Measurements from ENCODE around the gene PNMA6F. TPM values are rescaled to one million over a fixed set of nuclear protein-coding genes. Genes with fewer than 3 reads are reported as not detected.
"Not testable (repeated sequence)": the region's sequence is repeated elsewhere in the genome, so short reads cannot be mapped to it uniquely, and the experiment has no call there.

PNMA6F gene
- total RNA-seq, 2 experiments from 2014 or later: not detected

- intact Hi-C loops (cut with DNase I, micrococcal nuclease); H3K9me3 Mint-ChIP-seq (ENCODE audit: low read depth); H3K27me3 Mint-ChIP-seq; ATAC-seq; DNase-seq; POLR2A ChIA-PET; H3K36me3 Mint-ChIP-seq (ENCODE audit: low read depth); H3K27ac Mint-ChIP-seq; H3K4me3 Mint-ChIP-seq; CTCF ChIA-PET; H3K4me1 Mint-ChIP-seq: not testable (repeated sequence)
Measured at GRCh38 chrX:153288807-153289206, 32.8 kb downstream of the PNMA6F start.

- DNase-seq; H3K9me3 Mint-ChIP-seq (ENCODE audit: low read depth); ATAC-seq; H3K27ac Mint-ChIP-seq; CTCF ChIA-PET; H3K4me3 Mint-ChIP-seq; intact Hi-C loops (cut with DNase I, micrococcal nuclease); POLR2A ChIA-PET; H3K4me1 Mint-ChIP-seq; H3K27me3 Mint-ChIP-seq; H3K36me3 Mint-ChIP-seq (ENCODE audit: low read depth): not testable (repeated sequence)
Measured at GRCh38 chrX:153285678-153286077, 35.9 kb downstream of the PNMA6F start.

- H3K9me3 Mint-ChIP-seq (ENCODE audit: low read depth); H3K36me3 Mint-ChIP-seq (ENCODE audit: low read depth); H3K4me3 Mint-ChIP-seq; H3K27me3 Mint-ChIP-seq; H3K27ac Mint-ChIP-seq; H3K4me1 Mint-ChIP-seq; ATAC-seq; DNase-seq; CTCF ChIA-PET; intact Hi-C loops (cut with DNase I, micrococcal nuclease); POLR2A ChIA-PET: not testable (repeated sequence)
Measured at GRCh38 chrX:153283982-153284381, 37.6 kb downstream of the PNMA6F start.

GRCh38 chrX:153281784-153282183, 39.8 kb downstream of the PNMA6F start:
- not testable (repeated sequence) for H3K36me3 Mint-ChIP-seq (ENCODE audit: low read depth); H3K27ac Mint-ChIP-seq; ATAC-seq

GRCh38 chrX:153279304-153279703, 42.3 kb downstream of the PNMA6F start:
- CTCF ChIA-PET; intact Hi-C loops (cut with DNase I, micrococcal nuclease): not testable (repeated sequence)

More at GRCh38 chrX:153281784-153282183, 39.8 kb downstream of the PNMA6F start:
- intact Hi-C loops (cut with DNase I, micrococcal nuclease); H3K4me3 Mint-ChIP-seq; POLR2A ChIA-PET; H3K4me1 Mint-ChIP-seq; H3K27me3 Mint-ChIP-seq; DNase-seq; H3K9me3 Mint-ChIP-seq (ENCODE audit: low read depth); CTCF ChIA-PET: not testable (repeated sequence)

GRCh38 chrX:153276049-153276448, 45.5 kb downstream of the PNMA6F start:
- H3K9me3 Mint-ChIP-seq (ENCODE audit: low read depth); H3K36me3 Mint-ChIP-seq (ENCODE audit: low read depth); H3K27ac Mint-ChIP-seq; intact Hi-C loops (cut with DNase I, micrococcal nuclease); DNase-seq; H3K4me3 Mint-ChIP-seq; CTCF ChIA-PET; POLR2A ChIA-PET; H3K27me3 Mint-ChIP-seq; ATAC-seq; H3K4me1 Mint-ChIP-seq: not testable (repeated sequence)

More at GRCh38 chrX:153279304-153279703, 42.3 kb downstream of the PNMA6F start:
- H3K4me3 Mint-ChIP-seq; POLR2A ChIA-PET; H3K27ac Mint-ChIP-seq; H3K9me3 Mint-ChIP-seq (ENCODE audit: low read depth); H3K36me3 Mint-ChIP-seq (ENCODE audit: low read depth); H3K4me1 Mint-ChIP-seq; H3K27me3 Mint-ChIP-seq; ATAC-seq; DNase-seq: not testable (repeated sequence)

- H3K4me3 Mint-ChIP-seq; H3K27ac Mint-ChIP-seq; H3K9me3 Mint-ChIP-seq (ENCODE audit: low read depth); H3K36me3 Mint-ChIP-seq (ENCODE audit: low read depth); ATAC-seq; H3K4me1 Mint-ChIP-seq; CTCF ChIA-PET; H3K27me3 Mint-ChIP-seq; intact Hi-C loops (cut with DNase I, micrococcal nuclease); DNase-seq; POLR2A ChIA-PET: not testable (repeated sequence)
Measured at GRCh38 chrX:153275418-153275817, 46.1 kb downstream of the PNMA6F start.

- ATAC-seq; H3K9me3 Mint-ChIP-seq (ENCODE audit: low read depth); H3K4me1 Mint-ChIP-seq; CTCF ChIA-PET; intact Hi-C loops (cut with DNase I, micrococcal nuclease); H3K4me3 Mint-ChIP-seq; H3K27me3 Mint-ChIP-seq; POLR2A ChIA-PET; H3K27ac Mint-ChIP-seq; H3K36me3 Mint-ChIP-seq (ENCODE audit: low read depth); DNase-seq: not testable (repeated sequence)
Measured at GRCh38 chrX:153272584-153272983, 49.0 kb downstream of the PNMA6F start.

GRCh38 chrX:153272070-153272469, 49.5 kb downstream of the PNMA6F start:
- H3K27ac Mint-ChIP-seq; POLR2A ChIA-PET; H3K4me3 Mint-ChIP-seq; CTCF ChIA-PET; H3K27me3 Mint-ChIP-seq; DNase-seq; ATAC-seq; H3K9me3 Mint-ChIP-seq (ENCODE audit: low read depth); H3K36me3 Mint-ChIP-seq (ENCODE audit: low read depth); H3K4me1 Mint-ChIP-seq; intact Hi-C loops (cut with DNase I, micrococcal nuclease): not testable (repeated sequence)

Other genes with a start within 250 kb of the PNMA6F start
- gene PNMA6A, start 249.3 kb downstream of the PNMA6F start, total RNA-seq: under 1 TPM; 0.30 to 0.39 TPM
- gene MAGEA1, start 142.5 kb downstream of the PNMA6F start, total RNA-seq: not detected
- 10 to 100 TPM; 11.5 to 13.4 TPM for gene ZNF275, start 12.4 kb upstream of the PNMA6F start, total RNA-seq
- not detected for gene PNMA6E, start 79.6 kb upstream of the PNMA6F start, total RNA-seq
- under 1 TPM; 0.98 TPM for gene ZFP92, start 89.7 kb upstream of the PNMA6F start, total RNA-seq
- gene TREX2, start 124.3 kb upstream of the PNMA6F start, total RNA-seq: 1 to 10 TPM in 1 of 2 experiments, under 1 TPM in 1; 0.91 to 1.1 TPM
- 10 to 100 TPM; 41.9 to 70.0 TPM for gene HAUS7, start 148.8 kb upstream of the PNMA6F start, total RNA-seq
- gene BGN, start 173.2 kb upstream of the PNMA6F start, total RNA-seq: not detected
- gene ATP2B3, start 195.9 kb upstream of the PNMA6F start, total RNA-seq: not detected